ENCODE results near the gene SLC25A10.

Gene SLC25A10

GRCh38 chr17:81711814-81712467 lies at the start of gene SLC25A10:
SLC25A10 (plus strand) TSS chr17:81712284; CDS start chr17:81712427, 143 bp downstream.
- DNase-seq: peak in 12 of 14 donors; percentile 40 to 84 (median 66)

GRCh38 chr17:81664051-81664470 lies 48.0 kb upstream of the SLC25A10 start:
- peak in 1 of 14 donors; percentile 11 for DNase-seq

DNA sequence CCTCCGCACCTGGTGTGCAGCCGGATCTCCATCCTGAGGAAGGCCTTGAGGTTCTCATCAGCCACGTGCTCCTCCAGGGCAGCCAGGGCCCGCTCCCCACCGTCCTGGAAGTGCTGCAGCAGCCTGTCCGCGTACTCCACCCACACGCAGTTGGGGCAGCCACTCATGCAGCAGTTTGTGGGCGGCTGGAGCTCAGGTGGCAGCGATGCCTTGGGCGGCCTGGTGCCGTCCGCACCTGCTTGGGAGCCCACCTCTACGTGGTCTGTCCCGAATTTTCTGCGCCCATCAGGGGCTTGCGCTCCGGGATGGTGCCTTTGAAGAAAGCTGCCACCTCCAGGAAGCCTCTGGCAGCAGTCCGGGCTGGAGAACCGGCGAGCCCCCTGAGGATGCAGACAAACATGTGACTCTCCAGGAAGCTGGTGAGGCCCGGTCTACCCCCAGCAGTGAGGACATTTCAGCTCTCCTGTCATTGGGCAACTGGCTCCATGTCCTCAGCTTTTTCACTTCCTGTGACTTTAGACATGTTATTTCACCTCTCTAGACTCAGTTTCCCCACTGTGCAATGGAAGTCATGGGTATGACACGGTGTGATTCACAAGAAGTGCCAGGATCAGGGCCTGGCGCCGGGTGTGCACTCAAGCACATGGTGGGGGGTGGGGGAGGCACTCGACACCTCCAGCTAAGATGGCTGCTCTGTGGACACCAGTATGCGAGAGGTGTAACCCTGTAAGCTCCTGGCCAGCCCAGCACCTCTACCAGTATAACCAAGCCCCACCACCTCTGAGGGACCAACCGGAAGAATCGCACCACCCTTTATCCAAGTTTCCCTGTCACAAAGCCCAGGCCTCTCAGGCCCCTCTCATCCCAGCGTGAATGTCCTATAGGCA lies 46.6 kb upstream of the SLC25A10 start:
- peak in 1 of 14 donors; percentile 33 for DNase-seq

- no peak for DNase-seq
These were observed 46.1 kb upstream of the SLC25A10 start for GRCh38 chr17:81666092-81666341.

DNA sequence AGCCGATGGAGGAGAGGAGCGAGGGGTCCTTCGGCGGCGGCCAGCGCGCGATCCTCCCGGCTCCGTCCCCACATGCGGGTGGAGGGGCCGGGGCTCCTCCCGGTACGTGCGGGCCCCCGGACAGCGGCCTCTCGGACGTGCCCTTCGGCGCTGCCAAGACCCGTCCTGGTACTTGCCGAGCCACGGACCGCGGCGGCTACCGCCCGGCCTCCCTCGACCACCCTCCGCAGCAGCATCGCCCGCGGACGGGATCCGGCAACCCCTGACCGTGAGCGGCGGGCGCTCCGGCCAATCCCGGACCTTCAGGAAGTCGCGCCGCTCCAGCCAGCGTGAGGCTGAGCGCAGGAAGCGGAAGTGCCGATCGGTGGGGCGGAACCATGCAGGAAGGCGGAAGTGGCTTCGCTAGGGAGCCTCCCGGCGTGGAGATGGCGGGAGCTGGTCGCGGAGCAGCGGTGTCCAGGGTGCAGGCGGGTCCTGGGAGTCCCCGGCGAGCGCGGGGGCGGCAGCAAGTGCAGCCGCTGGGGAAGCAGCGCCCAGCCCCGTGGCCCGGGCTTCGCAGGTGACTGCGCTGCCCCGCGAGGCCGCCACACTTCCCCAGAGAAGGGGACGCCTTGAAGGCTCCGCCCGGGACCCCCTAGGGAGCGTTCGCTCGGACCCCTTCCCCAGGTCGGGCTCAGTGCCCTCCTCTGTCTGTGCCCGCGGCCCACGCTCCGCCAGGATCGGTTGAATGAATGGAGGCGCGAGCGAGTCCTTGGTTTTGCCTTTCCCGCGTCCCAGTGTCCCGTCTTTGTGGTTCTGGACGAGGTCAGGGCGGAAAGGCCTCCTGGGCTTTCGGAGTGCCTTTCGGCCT lies 45.5 kb upstream of the SLC25A10 start, which contains the start of the genes CCDC137 and OXLD1:
TSS of gene CCDC137 (plus strand) at position 396 of the 850 bp plus-strand sequence. CDS start at position 426, 30 bp downstream.
TSS of gene OXLD1 (minus strand) at position 264 of the 850 bp plus-strand sequence. CDS start at position 236, 28 bp downstream.
- DNase-seq: peak; percentile 45 to 97 (median 90)

DNA sequence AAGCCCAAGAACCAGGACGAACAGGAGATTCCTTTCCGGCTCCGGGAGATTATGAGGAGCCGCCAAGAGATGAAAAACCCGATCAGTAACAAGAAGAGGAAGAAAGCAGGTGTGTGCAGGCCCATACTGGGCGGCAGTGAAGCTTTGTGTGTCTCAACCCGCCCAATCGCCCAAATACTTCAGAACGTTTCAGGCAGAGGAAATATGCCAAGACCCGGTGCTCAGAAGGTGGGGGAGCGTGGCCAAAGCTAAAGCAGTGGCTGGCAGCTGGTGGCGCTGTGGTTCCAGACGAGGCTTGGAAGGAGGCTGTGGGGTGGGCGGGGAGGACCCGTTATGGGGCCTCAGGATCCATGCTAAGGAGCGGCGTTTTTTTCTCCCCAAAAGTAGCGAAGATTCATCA lies 44.3 kb upstream of the SLC25A10 start:
- no peak for DNase-seq

DNA sequence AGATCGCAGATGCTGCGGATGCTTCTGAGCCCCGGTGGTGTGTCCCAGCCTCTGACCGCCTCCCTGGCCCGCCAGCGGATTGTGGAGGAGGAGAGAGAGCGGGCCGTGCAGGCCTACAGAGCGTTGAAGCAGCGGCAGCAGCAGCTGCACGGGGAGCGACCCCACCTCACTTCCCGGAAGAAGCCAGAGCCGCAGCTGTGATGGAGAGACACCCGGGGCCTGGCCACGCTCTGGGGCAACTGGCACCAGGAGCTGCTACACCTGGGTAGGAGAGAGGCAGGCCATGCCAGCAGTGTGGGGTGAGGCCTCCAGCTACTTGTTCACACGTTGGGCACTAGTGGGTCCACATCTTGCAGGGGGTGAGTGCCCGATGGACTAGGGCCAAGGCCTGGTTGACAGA lies 39.6 kb upstream of the SLC25A10 start:
- DNase-seq: no peak

GRCh38 chr17:81672954-81673353 lies 39.1 kb upstream of the SLC25A10 start:
- DNase-seq: no peak

GRCh38 chr17:81673561-81674258 lies 38.4 kb upstream of the SLC25A10 start:
- DNase-seq: no peak

- peak in 2 of 14 donors; percentile 5 to 56 for DNase-seq
These were observed 36.4 kb upstream of the SLC25A10 start for GRCh38 chr17:81675515-81676221.

- peak in 3 of 14 donors; percentile 2 to 23 (median 18) for DNase-seq
These were observed 35.2 kb upstream of the SLC25A10 start for GRCh38 chr17:81676906-81677305.

GRCh38 chr17:81680150-81680549 lies 31.9 kb upstream of the SLC25A10 start:
- no peak for DNase-seq

DNA sequence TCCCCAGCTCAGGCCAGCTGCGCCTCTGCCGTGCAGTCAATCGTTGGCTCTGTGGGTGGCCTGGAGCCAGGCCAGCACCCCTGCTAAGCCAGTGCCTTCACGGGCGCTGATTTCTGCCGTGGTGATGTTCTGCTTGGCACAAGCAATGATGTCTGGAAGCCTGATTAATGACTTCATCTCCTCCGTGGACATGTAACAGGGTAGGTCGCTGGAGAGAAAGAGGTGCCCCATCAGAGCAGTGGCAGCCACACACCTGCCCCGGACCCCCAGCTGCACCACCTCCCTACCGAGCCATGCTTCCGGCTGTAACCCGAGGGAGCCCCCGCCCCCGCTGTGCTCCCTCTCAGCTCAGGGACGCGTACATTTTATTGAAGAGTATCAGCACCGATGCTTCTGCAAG lies 30.4 kb upstream of the SLC25A10 start:
- DNase-seq: no peak

DNA sequence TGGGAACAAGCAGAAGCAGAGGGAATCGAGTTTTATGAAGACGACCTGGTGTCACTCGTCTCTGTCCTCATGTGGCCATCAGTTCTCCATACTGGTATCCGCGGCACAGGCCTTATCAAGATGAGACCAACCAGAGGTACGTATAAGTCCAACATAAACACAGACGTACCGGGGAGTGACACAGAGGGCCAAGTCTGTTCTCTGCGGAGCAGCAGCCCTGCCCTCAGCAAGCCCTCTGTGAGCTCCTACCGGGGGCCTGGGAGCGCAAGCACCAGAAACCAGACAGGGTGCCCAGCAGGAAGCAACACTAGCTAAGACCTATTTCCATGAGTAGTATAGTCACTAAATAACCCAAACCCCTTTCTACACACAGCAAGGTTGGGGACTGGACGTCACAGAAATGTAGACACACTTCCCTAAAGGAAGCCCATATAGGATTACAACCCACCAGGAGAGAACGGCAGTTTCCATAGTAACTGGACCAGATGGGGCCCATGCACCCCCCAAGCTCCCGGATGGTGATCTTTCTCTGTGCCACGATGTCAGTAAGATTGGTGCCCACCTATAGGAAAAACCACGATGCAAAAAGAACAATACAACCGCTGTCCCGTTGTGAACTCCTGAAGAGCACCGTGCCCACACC lies 29.4 kb upstream of the SLC25A10 start:
- no peak for DNase-seq

GRCh38 chr17:81683208-81683583 lies 28.9 kb upstream of the SLC25A10 start:
- peak in 1 of 14 donors; percentile 50 for DNase-seq

DNA sequence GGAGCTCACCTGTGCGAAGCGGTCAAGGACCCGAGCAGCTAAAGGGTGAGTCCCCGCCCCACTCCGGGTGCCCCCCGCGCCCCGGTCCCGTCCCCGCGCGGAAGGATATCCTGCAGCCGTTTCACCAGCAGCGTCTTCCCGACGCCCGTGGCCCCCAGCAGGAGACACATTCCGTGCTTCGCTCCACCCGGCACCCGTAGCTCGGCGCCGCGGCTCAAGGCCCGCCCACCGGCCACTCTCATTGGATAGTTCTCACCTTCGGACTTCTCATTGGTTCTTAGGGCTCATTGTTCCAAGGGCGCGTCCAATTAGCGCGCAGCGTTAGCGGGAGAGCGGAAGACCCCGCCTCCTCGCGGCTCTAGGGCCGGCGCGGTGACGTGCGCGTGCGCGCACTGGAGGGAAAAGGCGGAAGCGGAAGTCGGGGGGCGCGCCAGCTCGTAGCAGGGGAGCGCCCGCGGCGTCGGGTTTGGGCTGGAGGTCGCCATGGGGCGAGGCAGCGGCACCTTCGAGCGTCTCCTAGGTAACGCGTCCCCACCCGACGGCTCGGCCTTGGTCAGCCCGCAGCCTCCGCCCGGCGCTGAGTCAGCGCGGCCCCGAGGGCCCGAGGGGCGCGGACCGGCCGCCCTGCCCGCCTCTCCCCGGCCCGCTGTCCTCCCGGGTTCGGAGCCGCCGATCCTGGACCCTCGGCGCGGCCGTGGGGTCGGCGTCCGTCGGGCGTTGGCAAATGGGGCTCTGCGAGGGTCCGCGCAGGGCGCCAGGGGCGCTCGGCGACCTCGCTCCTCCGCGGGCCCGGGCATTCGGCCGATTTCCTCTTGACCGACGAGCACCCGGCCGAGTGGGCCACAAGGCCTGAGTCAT lies 28.3 kb upstream of the SLC25A10 start, which contains the start of the genes ARL16 and HGS:
TSS of gene ARL16 (minus strand) at position 214 of the 858 bp plus-strand sequence. CDS start at position 170, 44 bp downstream.
TSS of gene HGS (plus strand) at position 428 of the 858 bp plus-strand sequence. CDS start at position 484, 56 bp downstream.
- DNase-seq: peak; percentile 77 to 98 (median 96)

DNA sequence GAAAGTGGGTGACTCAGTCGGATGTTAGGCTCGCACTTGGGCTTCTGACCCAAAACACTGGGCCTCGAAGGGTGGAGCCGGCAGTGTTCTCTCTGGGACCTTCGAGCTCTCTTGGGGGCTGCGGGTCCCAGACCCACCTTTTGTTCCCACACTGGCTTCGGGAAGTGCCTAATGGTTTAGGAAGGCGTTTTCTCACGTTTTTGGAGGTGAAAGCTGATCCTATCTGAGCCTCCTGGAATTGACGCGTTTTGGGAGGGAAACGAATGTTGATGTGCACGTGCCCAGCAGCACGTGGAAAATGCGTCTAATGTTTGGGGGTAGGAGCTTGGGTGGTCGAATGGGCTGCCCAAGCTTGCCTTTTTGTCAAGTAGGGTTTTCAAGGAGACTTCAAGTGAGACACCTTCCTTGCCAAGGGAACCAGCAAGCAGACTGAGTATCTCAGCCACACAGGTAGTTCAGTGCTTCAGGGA lies 27.6 kb upstream of the SLC25A10 start:
- DNase-seq: peak in 1 of 14 donors; percentile 25

GRCh38 chr17:81685108-81685507 lies 27.0 kb upstream of the SLC25A10 start:
- no peak for DNase-seq

DNA sequence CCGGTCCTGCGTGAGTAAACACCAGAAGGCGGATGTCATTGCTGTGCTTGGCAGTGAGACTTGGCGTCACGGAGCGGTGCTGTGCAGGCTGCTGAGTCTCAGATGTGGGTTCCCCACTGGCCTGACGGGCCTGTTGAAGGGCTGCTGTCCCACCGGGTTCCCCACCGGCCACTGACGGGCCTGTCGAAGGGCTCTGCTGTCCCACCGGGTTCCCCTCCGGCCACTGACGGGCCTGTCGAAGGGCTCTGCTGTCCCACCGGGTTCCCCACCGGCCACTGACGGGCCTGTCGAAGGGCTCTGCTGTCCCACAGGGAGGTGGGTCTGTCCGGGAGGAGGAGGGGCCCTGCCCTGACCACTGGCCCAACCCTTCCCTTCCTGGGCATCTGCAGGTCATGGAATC lies 25.5 kb upstream of the SLC25A10 start:
- no peak for DNase-seq

Data from C1 segment of cervical spinal cord (tissue), 14 donors.